ENCODE data around the gene BFSP1.

Gene BFSP1

GRCh38 chr20:17530716-17531664 lies at the start of gene BFSP1:
TSS of gene BFSP1 (minus strand) at chr20:17531379. CDS start at chr20:17531329, 50 bp downstream.
- peak; percentile 76 for DNase-seq

- DNase-seq: no peak
These were observed 49.7 kb upstream of the BFSP1 start for GRCh38 chr20:17580895-17581294.

- DNase-seq: no peak
These were observed 48.3 kb upstream of the BFSP1 start for GRCh38 chr20:17579369-17580039.

GRCh38 chr20:17576215-17576614 lies 45.0 kb upstream of the BFSP1 start:
- no peak for DNase-seq

- no peak for DNase-seq
These were observed 42.3 kb upstream of the BFSP1 start for GRCh38 chr20:17573463-17573862.

GRCh38 chr20:17572034-17572638 lies 41.0 kb upstream of the BFSP1 start:
- no peak for DNase-seq

- no peak for DNase-seq
These were observed 40.0 kb upstream of the BFSP1 start for GRCh38 chr20:17571153-17571527.

GRCh38 chr20:17570347-17571152 lies 39.4 kb upstream of the BFSP1 start:
- peak; percentile 41 for DNase-seq

- DNase-seq: peak; percentile 99
These were observed 38.6 kb upstream of the BFSP1 start, which contains the start of gene DSTN for GRCh38 chr20:17569616-17570346. TSS of gene DSTN (plus strand) at chr20:17570075. CDS start at chr20:17570209, 134 bp downstream.

GRCh38 chr20:17568972-17569521 lies 37.9 kb upstream of the BFSP1 start:
- peak; percentile 90 for DNase-seq

GRCh38 chr20:17568045-17568788 lies 37.0 kb upstream of the BFSP1 start:
- DNase-seq: no peak

- no peak for DNase-seq
These were observed 35.2 kb upstream of the BFSP1 start for GRCh38 chr20:17566345-17566744.

GRCh38 chr20:17565169-17565845 lies 34.1 kb upstream of the BFSP1 start:
- DNase-seq: no peak

GRCh38 chr20:17562804-17563305 lies 31.7 kb upstream of the BFSP1 start:
- no peak for DNase-seq

- DNase-seq: no peak
These were observed 29.3 kb upstream of the BFSP1 start for GRCh38 chr20:17560344-17561074.

GRCh38 chr20:17559338-17559737 lies 28.2 kb upstream of the BFSP1 start:
- DNase-seq: no peak

- no peak for DNase-seq
These were observed 27.7 kb upstream of the BFSP1 start for GRCh38 chr20:17558941-17559304.

GRCh38 chr20:17558154-17558940 lies 27.2 kb upstream of the BFSP1 start:
- DNase-seq: no peak

- DNase-seq: no peak
These were observed 26.5 kb upstream of the BFSP1 start for GRCh38 chr20:17557675-17558006.

Measured in NCI-H2171 (cell line).